Peyer's patch (tissue), 4 donors: Measurements from ENCODE around the gene ATP4A. TPM values are rescaled to one million over a fixed set of nuclear protein-coding genes. Genes with fewer than 3 reads are reported as not detected.
A peak's percentile ranks its signal among the peaks of the same experiment; 100 is the strongest.

ENCODE experiments used
- DNase-seq, 3 donors: peaks; one replicate each; pipeline ENCODE4 v3.0.0-alpha.2; 2017 to 2019
- H3K27ac ChIP-seq, 4 donors: fragments of 200-600 bp; sonication (generic); one replicate each; pipeline ENCODE4 v1.5.1; 2016 to 2019
- H3K27me3 ChIP-seq, 2 donors: fragments of 200-600 bp; sonication (generic); one replicate each; pipeline ENCODE4 v1.5.1; 2019
- H3K36me3 ChIP-seq, 3 donors: fragments of 200-600 bp; sonication (generic); one replicate each; pipeline ENCODE4 v1.5.1; 2016 to 2019
- H3K4me1 ChIP-seq, 4 donors: fragments of 200-600 bp; sonication (generic); one replicate each; pipeline ENCODE4 v1.5.1; 2016 to 2019
- H3K4me3 ChIP-seq, 4 donors: fragments of 200-600 bp; sonication (generic); 1 replicate in 3 of 4; 2 replicates in 1 of 4; pipeline ENCODE4 v1.5.1; 2016 to 2019; ENCODE audit warnings: mild to moderate bottlenecking in 1 of 4
- H3K9me3 ChIP-seq, 4 donors: fragments of 200-600 bp; sonication (generic); one replicate each; pipeline ENCODE4 v1.5.1; 2016 to 2019; ENCODE audit warnings: mild to moderate bottlenecking in 1 of 4
- POLR2A ChIP-seq, 2 donors: fragments of 450-650 bp; IDR thresholded peaks; one replicate each; pipeline ENCODE4 v1.5.1; 2017; ENCODE audit warnings: antibody characterized with exemption in 2 of 2, mild to moderate bottlenecking in 2 of 2, moderate library complexity in 2 of 2
- total RNA-seq, 4 donors: library from RNA; depleted of rRNA; stranded (reverse); fragments of >200 nt; gene quantifications; one replicate each; pipeline ENCODE4 v1.1.0, GENCODE V29; 2016
- TF ChIP-seq, protein P1 (sequence below), 6 experiments: fragments of 450-650 bp in 4 of 6; fragments of 200-600 bp in 2 of 6; sonication (generic) in 1 of 6; IDR thresholded peaks; one replicate each; pipeline ENCODE4 v1.5.1; 2017 to 2019; ENCODE audit warnings: antibody characterized with exemption in 6 of 6, mild to moderate bottlenecking in 3 of 6, moderate library complexity in 1 of 6

Gene ATP4A
- total RNA-seq, 4 donors from 2014 or later = not detected

DNA sequence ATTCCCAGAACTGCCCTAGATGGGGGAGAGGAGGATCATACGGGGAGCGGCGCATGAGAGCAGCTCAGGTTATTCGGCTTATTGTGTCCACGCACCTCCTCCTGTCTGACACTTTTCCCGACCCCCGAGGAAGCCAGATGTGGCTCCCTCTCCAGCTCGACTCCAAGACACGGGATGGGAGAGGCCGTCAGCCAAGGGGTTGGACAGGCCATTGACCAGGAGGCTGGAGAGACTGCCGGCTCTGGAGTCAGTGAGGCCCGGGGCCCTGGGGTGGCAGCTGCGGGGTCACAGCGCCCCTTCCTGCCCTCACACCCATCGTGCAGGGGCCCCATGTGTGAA lies 52.9 kb downstream of the ATP4A start:
- H3K9me3 ChIP-seq = no peaks in the 10 kb centered on the region
- no peak for TF ChIP-seq POLR2A (IDR thresholded peaks at IDR 0.05)
- TF ChIP-seq, protein P1, sequence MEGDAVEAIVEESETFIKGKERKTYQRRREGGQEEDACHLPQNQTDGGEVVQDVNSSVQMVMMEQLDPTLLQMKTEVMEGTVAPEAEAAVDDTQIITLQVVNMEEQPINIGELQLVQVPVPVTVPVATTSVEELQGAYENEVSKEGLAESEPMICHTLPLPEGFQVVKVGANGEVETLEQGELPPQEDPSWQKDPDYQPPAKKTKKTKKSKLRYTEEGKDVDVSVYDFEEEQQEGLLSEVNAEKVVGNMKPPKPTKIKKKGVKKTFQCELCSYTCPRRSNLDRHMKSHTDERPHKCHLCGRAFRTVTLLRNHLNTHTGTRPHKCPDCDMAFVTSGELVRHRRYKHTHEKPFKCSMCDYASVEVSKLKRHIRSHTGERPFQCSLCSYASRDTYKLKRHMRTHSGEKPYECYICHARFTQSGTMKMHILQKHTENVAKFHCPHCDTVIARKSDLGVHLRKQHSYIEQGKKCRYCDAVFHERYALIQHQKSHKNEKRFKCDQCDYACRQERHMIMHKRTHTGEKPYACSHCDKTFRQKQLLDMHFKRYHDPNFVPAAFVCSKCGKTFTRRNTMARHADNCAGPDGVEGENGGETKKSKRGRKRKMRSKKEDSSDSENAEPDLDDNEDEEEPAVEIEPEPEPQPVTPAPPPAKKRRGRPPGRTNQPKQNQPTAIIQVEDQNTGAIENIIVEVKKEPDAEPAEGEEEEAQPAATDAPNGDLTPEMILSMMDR (IDR thresholded peaks at IDR 0.05) = no peak
- no peaks in the 10 kb centered on the region for H3K36me3 ChIP-seq
- peak overlapping the region in 2 of 4 donors; percentile 32 to 35 for H3K4me3 ChIP-seq
- DNase-seq = no peak
- H3K4me1 ChIP-seq = peaks cover 0 to 13% (median 3%) of the 10 kb centered on the region in 4 donors
- peak overlapping the region in 1 of 4 donors; percentile 26 for H3K27ac ChIP-seq
- H3K27me3 ChIP-seq = no peaks in the 10 kb centered on the region

DNA sequence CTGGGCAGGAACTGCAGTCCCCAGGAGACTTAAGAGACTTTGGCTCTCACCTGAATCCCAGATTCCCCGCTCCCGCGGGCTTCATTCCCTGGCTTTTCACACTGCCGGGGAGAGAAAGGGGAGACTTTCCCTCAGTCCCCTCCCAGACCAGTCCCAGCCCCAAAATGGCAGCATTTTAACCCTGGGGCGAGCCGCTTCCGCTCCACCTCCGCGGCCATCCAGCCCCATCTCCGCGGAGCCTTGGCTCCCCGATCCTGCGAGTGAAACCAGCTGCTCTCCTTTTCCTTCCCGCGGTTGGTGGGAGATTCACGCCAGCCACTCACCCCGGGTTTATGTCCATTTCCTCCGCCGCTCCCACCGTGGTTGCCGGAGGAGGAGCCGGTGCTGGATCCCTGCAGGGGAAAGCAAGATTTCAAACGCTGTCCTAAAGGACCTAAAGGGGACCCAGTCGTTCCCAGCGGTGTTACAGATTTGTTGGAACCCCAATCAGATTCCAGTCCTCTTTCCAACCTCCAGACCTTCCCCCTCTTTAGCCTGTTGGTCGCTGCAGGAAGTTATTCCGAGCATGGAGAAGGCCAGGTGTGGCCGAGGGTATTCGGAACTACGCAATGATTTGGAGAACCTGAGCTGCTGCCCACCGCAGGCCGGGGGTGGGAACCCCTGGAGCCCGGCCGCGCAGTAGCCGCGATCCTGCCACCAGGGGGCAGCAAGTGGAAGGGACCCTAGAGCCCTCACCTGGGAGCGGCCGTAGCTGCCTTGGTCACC lies 53.4 kb downstream of the ATP4A start:
- no peaks in the 10 kb centered on the region for H3K27me3 ChIP-seq
- H3K4me3 ChIP-seq = peak overlapping the region; percentile 19 to 35 (median 32)
- H3K36me3 ChIP-seq = no peaks in the 10 kb centered on the region
- H3K4me1 ChIP-seq = peaks cover 0 to 13% (median 3%) of the 10 kb centered on the region in 4 donors
- no peaks in the 10 kb centered on the region for H3K9me3 ChIP-seq
- TF ChIP-seq, protein P1 (IDR thresholded peaks at IDR 0.05) = peak; percentile 72 to 92 (median 77)
- no peak for TF ChIP-seq POLR2A (IDR thresholded peaks at IDR 0.05)
- peak; percentile 77 to 90 (median 82) for DNase-seq
- H3K27ac ChIP-seq = peak overlapping the region in 3 of 4 donors; percentile 26 to 48 (median 26)

DNA sequence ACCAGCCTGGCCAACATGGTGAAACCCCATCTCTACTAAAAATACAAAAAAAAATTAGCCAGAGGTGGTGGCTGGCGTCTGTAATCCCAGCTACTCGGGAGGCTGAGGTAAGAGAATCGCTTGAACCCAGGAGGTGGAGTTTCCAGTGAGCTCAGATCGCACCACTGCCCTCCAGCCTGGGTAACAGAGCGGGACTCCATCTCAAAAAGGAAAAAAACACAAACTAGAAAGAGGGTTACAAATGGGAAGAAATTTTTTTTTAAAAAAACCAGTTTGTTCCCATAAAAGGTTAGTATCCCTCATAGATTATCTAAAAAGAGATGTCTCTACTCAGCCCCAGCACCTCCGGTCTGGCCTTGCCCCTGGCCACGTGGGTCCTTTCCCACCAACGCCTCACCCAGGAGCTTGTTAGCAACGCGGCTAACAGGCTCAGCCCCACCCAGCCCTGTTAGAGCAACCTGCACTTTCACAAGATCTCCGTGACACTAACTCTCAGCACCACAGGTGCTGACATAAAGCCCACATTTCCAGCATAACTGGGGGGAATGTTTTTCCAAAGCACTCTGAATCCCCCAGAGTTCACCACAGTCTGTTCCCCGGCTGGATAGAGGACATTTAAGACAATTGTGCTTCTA lies 54.3 kb downstream of the ATP4A start:
- no peaks in the 10 kb centered on the region for H3K9me3 ChIP-seq
- TF ChIP-seq POLR2A (IDR thresholded peaks at IDR 0.05) = no peak
- TF ChIP-seq, protein P1 (IDR thresholded peaks at IDR 0.05) = no peak
- H3K36me3 ChIP-seq = no peaks in the 10 kb centered on the region
- peaks cover 0 to 13% (median 3%) of the 10 kb centered on the region in 4 donors for H3K4me1 ChIP-seq
- H3K27ac ChIP-seq = peak overlapping the region in 1 of 4 donors; percentile 48
- no peaks in the 10 kb centered on the region for H3K27me3 ChIP-seq
- peak overlapping the region; percentile 19 to 35 (median 32) for H3K4me3 ChIP-seq
- DNase-seq = peak in 2 of 3 donors; percentile 56 to 75

DNA sequence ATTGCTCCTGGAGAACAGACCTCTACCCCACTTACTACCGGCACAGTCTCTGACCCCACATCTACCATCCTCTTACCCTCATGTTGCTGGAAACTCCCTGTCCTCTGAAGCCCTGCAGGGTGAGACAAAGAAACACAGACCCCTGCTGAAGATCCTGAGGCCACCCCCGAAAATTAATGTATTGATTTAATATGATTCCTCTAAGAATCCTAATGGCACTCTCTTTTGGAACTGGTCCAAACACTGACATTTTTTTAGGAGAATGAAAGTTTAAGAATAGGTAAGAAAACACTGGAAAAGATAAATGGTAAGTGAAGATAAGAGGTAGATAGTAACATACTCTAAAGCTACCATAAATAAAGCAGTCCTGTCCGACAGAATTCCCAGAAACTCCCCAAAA lies 55.3 kb downstream of the ATP4A start:
- Histone ChIP-seq H3K27ac (no peak overlapping the region), H3K36me3 (no peaks in the 10 kb centered on the region), H3K4me1 (peaks cover 0 to 13% (median 3%) of the 10 kb centered on the region in 4 donors), H3K9me3 (no peaks in the 10 kb centered on the region), H3K4me3 (no peak overlapping the region), H3K27me3 (no peaks in the 10 kb centered on the region)
- TF ChIP-seq, protein P1 (IDR thresholded peaks at IDR 0.05) = no peak
- TF ChIP-seq POLR2A (IDR thresholded peaks at IDR 0.05) = no peak
- DNase-seq = no peak

DNA sequence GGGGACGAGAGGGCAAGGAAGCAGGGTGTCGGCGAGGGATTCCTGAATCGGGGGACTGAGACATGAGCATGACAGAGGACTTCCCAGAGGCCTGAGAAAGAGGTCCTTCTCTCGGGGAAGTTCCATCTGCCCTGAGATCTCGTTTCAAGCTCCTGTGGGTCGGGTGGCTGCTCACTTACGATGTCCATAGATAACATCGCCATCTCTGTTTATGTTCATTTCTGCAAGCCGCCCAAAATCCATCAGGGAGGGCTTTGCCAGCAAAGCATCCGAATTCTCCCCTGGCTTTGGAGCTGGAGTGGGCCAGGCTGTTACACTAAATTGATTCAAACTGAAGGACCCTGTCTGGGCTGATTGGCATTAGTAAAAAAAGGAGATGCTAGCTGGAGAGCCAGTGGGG lies 55.9 kb downstream of the ATP4A start:
- Histone ChIP-seq H3K4me1 (peaks cover 0 to 13% (median 3%) of the 10 kb centered on the region in 4 donors), H3K4me3 (no peak overlapping the region), H3K27ac (no peak overlapping the region), H3K27me3 (no peaks in the 10 kb centered on the region), H3K36me3 (no peaks in the 10 kb centered on the region), H3K9me3 (no peaks in the 10 kb centered on the region)
- DNase-seq = no peak
- TF ChIP-seq, protein P1 (IDR thresholded peaks at IDR 0.05) = no peak
- TF ChIP-seq POLR2A (IDR thresholded peaks at IDR 0.05) = no peak
